Esophagus (tissue), 2 donors: ENCODE measurements around the gene ABCB6. TPM values are rescaled to one million over a fixed set of nuclear protein-coding genes. Genes with fewer than 3 reads are reported as not detected.

Source experiments
- H3K27ac ChIP-seq, 2 donors: one replicate each; pipeline ENCODE4 v1.5.1; 2013; ENCODE audit warnings: low read depth in 2 of 2, mild to moderate bottlenecking in 2 of 2, inconsistent platforms in 1 of 2, low read length in 1 of 2, moderate library complexity in 1 of 2
- H3K27me3 ChIP-seq, 2 donors: one replicate each; pipeline ENCODE4 v1.6.1; 2013; ENCODE audit warnings: low read length in 2 of 2, control low read depth in 1 of 2, mild to moderate bottlenecking in 1 of 2; ENCODE audit not compliant: insufficient read depth in 2 of 2, control insufficient read depth in 1 of 2
- H3K36me3 ChIP-seq, 2 donors: one replicate each; pipeline ENCODE4 v1.6.1; 2013; ENCODE audit warnings: low read length in 1 of 2; ENCODE audit not compliant: control insufficient read depth in 2 of 2, insufficient read depth in 2 of 2
- H3K4me1 ChIP-seq, 2 donors: one replicate each; pipeline ENCODE4 v1.6.1; 2013; ENCODE audit warnings: low read length in 1 of 2; ENCODE audit not compliant: control insufficient read depth in 2 of 2, insufficient read depth in 2 of 2
- H3K4me3 ChIP-seq, 2 donors: one replicate each; pipeline ENCODE4 v1.5.1; 2013; ENCODE audit warnings: low read length in 2 of 2, mild to moderate bottlenecking in 2 of 2, low read depth in 1 of 2, moderate library complexity in 1 of 2
- H3K9me3 ChIP-seq, 2 donors: one replicate each; pipeline ENCODE4 v1.6.1; 2013; ENCODE audit warnings: mild to moderate bottlenecking in 2 of 2, low read depth in 1 of 2, low read length in 1 of 2, moderate library complexity in 1 of 2; ENCODE audit not compliant: control insufficient read depth in 2 of 2, insufficient read depth in 1 of 2
- WGBS, 2 donors: extraction: QIAGEN DNeasy Blood & Tissue Kit; methylation state at CpG; one replicate each; pipeline ENCODE4 v1.1.7; 2013; 5-methylcytosine and 5-hydroxymethylcytosine counted together
- polyA plus RNA-seq, 2 donors: library from polyadenylated mRNA; stranded (reverse); fragments of 200-250 nt; gene quantifications; one replicate each; pipeline ENCODE4 v1.2.3, GENCODE V29; 2013
- donor health status: healthy with polysubstance abuse.
- donor health status: Bipolar disorder and iron deficiency.

Gene ABCB6
- polyA plus RNA-seq, 2 donors = 24.5 to 45.2 TPM

GRCh38 chr2:219215871-219216534, 2.8 kb downstream of the ABCB6 start:
- Histone ChIP-seq H3K27ac (no peak overlapping the region), H3K27me3 (no peaks in the 10 kb centered on the region), H3K4me3 (no peak overlapping the region), H3K36me3 (peaks cover 3 to 42% of the 10 kb centered on the region in 2 donors), H3K4me1 (peaks cover 0 to 11% of the 10 kb centered on the region in 2 donors), H3K9me3 (no peaks in the 10 kb centered on the region)
- 90% methylated on average over 27 of the region's 27 CpGs for WGBS, 2 donors

- 91 to 92% methylated on average over 6 of the region's 6 CpGs for WGBS, 2 donors
- Histone ChIP-seq H3K4me3 (no peak overlapping the region), H3K4me1 (peaks cover 0 to 11% of the 10 kb centered on the region in 2 donors), H3K27ac (no peak overlapping the region), H3K36me3 (peaks cover 5 to 43% of the 10 kb centered on the region in 2 donors), H3K9me3 (no peaks in the 10 kb centered on the region), H3K27me3 (no peaks in the 10 kb centered on the region)
Measured at GRCh38 chr2:219214786-219215185, 4.0 kb downstream of the ABCB6 start.

GRCh38 chr2:219214141-219214540, 4.6 kb downstream of the ABCB6 start:
- Histone ChIP-seq H3K4me3 (no peak overlapping the region), H3K36me3 (peaks cover 5 to 44% of the 10 kb centered on the region in 2 donors), H3K4me1 (peaks cover 0 to 4% of the 10 kb centered on the region in 2 donors), H3K9me3 (no peaks in the 10 kb centered on the region), H3K27ac (no peak overlapping the region), H3K27me3 (no peaks in the 10 kb centered on the region)
- WGBS, 2 donors = 95 to 96% methylated on average over 15 of the region's 15 CpGs

GRCh38 chr2:219213486-219214071, 5.2 kb downstream of the ABCB6 start:
- H3K9me3 ChIP-seq = no peaks in the 10 kb centered on the region
- H3K27ac ChIP-seq = no peak overlapping the region
- H3K36me3 ChIP-seq = peaks cover 5 to 48% of the 10 kb centered on the region in 2 donors
- H3K4me3 ChIP-seq = no peak overlapping the region
- 93 to 94% methylated on average over 10 of the region's 10 CpGs for WGBS, 2 donors
- no peaks in the 10 kb centered on the region for H3K27me3 ChIP-seq
- peaks cover 0 to 2% of the 10 kb centered on the region in 2 donors for H3K4me1 ChIP-seq

GRCh38 chr2:219213026-219213415, 5.7 kb downstream of the ABCB6 start:
- Histone ChIP-seq H3K27me3 (no peaks in the 10 kb centered on the region), H3K4me1 (peaks cover 0 to 5% of the 10 kb centered on the region in 2 donors), H3K27ac (no peak overlapping the region), H3K9me3 (no peaks in the 10 kb centered on the region), H3K36me3 (peaks cover 5 to 53% of the 10 kb centered on the region in 2 donors), H3K4me3 (no peak overlapping the region)
- 80 to 83% methylated on average over 8 of the region's 8 CpGs for WGBS, 2 donors

GRCh38 chr2:219210886-219211362, 7.8 kb downstream of the ABCB6 start:
- no peaks in the 10 kb centered on the region for H3K27me3 ChIP-seq
- H3K9me3 ChIP-seq = no peaks in the 10 kb centered on the region
- no peak overlapping the region for H3K4me3 ChIP-seq
- H3K36me3 ChIP-seq = peaks cover 5 to 48% of the 10 kb centered on the region in 2 donors
- peak overlapping the region in 1 of 2 donors; percentile 33 for H3K27ac ChIP-seq
- WGBS, 2 donors = 89 to 90% methylated on average over 9 of the region's 9 CpGs
- peaks cover 0 to 13% of the 10 kb centered on the region in 2 donors for H3K4me1 ChIP-seq

- H3K4me3 ChIP-seq = no peak overlapping the region
- H3K9me3 ChIP-seq = no peaks in the 10 kb centered on the region
- H3K36me3 ChIP-seq = peaks cover 5 to 46% of the 10 kb centered on the region in 2 donors
- peaks cover 0 to 13% of the 10 kb centered on the region in 2 donors for H3K4me1 ChIP-seq
- 93 to 94% methylated on average over 24 of the region's 24 CpGs for WGBS, 2 donors
- no peak overlapping the region for H3K27ac ChIP-seq
- H3K27me3 ChIP-seq = no peaks in the 10 kb centered on the region
Measured at GRCh38 chr2:219210196-219210885, 8.4 kb downstream of the ABCB6 start.

- WGBS, 2 donors = 78 to 81% methylated on average over 18 of the region's 18 CpGs
- H3K4me3 ChIP-seq = no peak overlapping the region
- H3K27ac ChIP-seq = peak overlapping the region; percentile 5 to 57
- H3K27me3 ChIP-seq = no peaks in the 10 kb centered on the region
- H3K4me1 ChIP-seq = peaks cover 0 to 13% of the 10 kb centered on the region in 2 donors
- H3K9me3 ChIP-seq = no peaks in the 10 kb centered on the region
- H3K36me3 ChIP-seq = peaks cover 5 to 42% of the 10 kb centered on the region in 2 donors
Measured at GRCh38 chr2:219209236-219210195, 9.2 kb downstream of the ABCB6 start.
